ENCODE data around the gene TRIM68. TPM values are rescaled to one million over a fixed set of nuclear protein-coding genes. Genes with fewer than 3 reads are reported as not detected.

The TRIM68 gene
- total RNA-seq, 2 donors from 2014 or later, result 16.0 to 25.4 TPM

- TF ChIP-seq, protein P1, sequence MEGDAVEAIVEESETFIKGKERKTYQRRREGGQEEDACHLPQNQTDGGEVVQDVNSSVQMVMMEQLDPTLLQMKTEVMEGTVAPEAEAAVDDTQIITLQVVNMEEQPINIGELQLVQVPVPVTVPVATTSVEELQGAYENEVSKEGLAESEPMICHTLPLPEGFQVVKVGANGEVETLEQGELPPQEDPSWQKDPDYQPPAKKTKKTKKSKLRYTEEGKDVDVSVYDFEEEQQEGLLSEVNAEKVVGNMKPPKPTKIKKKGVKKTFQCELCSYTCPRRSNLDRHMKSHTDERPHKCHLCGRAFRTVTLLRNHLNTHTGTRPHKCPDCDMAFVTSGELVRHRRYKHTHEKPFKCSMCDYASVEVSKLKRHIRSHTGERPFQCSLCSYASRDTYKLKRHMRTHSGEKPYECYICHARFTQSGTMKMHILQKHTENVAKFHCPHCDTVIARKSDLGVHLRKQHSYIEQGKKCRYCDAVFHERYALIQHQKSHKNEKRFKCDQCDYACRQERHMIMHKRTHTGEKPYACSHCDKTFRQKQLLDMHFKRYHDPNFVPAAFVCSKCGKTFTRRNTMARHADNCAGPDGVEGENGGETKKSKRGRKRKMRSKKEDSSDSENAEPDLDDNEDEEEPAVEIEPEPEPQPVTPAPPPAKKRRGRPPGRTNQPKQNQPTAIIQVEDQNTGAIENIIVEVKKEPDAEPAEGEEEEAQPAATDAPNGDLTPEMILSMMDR (IDR thresholded peaks at IDR 0.05), result no peak
- H3K36me3 ChIP-seq, result no peaks in the 10 kb centered on the region
- H3K4me3 ChIP-seq, result no peak overlapping the region
- ATAC-seq (ENCODE audit: insufficient number of reproducible peaks, low FRiP score, low read depth) (no peak), DNase-seq (ENCODE audit: low spot score) (no peak)
- no peak overlapping the region for H3K27ac ChIP-seq
- H3K9me3 ChIP-seq, result no peaks in the 10 kb centered on the region
- no peaks in the 10 kb centered on the region for H3K27me3 ChIP-seq (replicated peaks; ENCODE audit: insufficient read depth)
- H3K4me1 ChIP-seq (ENCODE audit: control insufficient read depth in 1 of 2, low read depth in 2 of 2), result no peaks in the 10 kb centered on the region
Measured at GRCh38 chr11:4619514-4619913, 11.5 kb upstream of the TRIM68 start.

- TF ChIP-seq, protein P1 (IDR thresholded peaks at IDR 0.05), result no peak
- H3K4me3 ChIP-seq, result no peak overlapping the region
- no peak overlapping the region for H3K27ac ChIP-seq
- H3K9me3 ChIP-seq, result no peaks in the 10 kb centered on the region
- ATAC-seq (ENCODE audit: insufficient number of reproducible peaks, low FRiP score, low read depth) (no peak), DNase-seq (ENCODE audit: low spot score) (no peak)
- no peaks in the 10 kb centered on the region for H3K4me1 ChIP-seq (ENCODE audit: control insufficient read depth in 1 of 2, low read depth in 2 of 2)
- no peaks in the 10 kb centered on the region for H3K27me3 ChIP-seq (replicated peaks; ENCODE audit: insufficient read depth)
- no peaks in the 10 kb centered on the region for H3K36me3 ChIP-seq
Measured at GRCh38 chr11:4615856-4616444, 7.9 kb upstream of the TRIM68 start.

DNA sequence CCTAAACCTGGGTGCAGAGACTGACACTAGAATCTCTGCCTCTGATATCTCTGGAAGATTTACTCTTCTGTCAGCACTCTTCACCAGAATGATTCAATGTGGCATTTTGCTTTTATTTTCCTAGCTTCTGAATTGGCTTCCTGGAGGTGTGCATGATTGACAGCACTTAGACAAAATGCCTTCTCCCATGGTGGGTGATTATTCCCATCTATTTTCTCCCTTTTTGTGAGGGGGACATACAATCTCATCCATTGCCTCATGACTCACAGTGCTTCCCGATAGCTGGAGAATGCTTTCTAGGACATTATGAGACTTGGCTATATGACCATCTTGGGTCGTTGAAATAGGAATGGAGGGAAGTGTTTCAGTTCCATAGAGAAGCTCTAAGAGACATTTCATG is 4.0 kb upstream of the TRIM68 start:
- no peaks in the 10 kb centered on the region for H3K9me3 ChIP-seq
- no peak overlapping the region for H3K27ac ChIP-seq
- ATAC-seq (ENCODE audit: insufficient number of reproducible peaks, low FRiP score, low read depth) (no peak), DNase-seq (ENCODE audit: low spot score) (no peak)
- H3K36me3 ChIP-seq, result no peaks in the 10 kb centered on the region
- H3K4me3 ChIP-seq, result no peak overlapping the region
- TF ChIP-seq, protein P1 (IDR thresholded peaks at IDR 0.05), result no peak
- H3K4me1 ChIP-seq (ENCODE audit: control insufficient read depth in 1 of 2, low read depth in 2 of 2), result peaks cover 3 to 17% of the 10 kb centered on the region in 2 donors
- no peaks in the 10 kb centered on the region for H3K27me3 ChIP-seq (replicated peaks; ENCODE audit: insufficient read depth)

DNA sequence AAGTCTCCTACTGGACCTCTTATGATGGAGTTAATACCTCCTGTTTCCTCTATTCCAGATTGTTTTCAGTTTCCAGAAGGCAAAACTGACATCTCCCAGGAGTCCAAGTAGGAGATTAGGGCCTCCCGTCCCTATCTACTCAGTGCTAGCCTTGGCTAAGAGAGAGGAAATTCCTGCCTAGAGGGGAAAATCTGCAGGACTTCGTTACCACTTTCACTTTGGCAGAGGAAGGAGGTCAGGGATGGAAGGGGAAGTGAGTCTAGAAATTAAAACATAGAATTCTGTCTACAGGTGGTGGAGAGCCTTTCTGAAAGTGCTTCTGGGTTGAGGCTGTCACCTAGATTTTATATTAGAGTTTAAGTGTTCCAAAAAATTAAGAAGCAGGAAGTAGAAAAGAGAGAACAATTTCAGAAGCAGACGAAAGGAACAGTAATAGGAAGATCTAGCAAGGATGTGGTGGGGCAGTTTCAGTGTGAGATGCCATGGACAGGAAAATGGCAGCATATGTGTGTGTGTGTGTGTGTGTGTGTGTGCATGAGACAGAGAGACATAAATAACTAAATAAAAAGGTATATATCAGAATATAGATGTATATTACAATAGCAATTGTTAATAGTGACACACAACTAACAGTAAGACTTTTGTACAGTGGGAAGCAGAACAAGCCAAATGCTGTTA is 2.4 kb upstream of the TRIM68 start:
- peak overlapping the region; percentile 6 to 43 for H3K27ac ChIP-seq
- TF ChIP-seq, protein P1 (IDR thresholded peaks at IDR 0.05), result no peak
- DNase-seq (ENCODE audit: low spot score) (no peak), ATAC-seq (ENCODE audit: insufficient number of reproducible peaks, low FRiP score, low read depth) (no peak)
- peak overlapping the region; percentile 61 for H3K4me3 ChIP-seq
- H3K9me3 ChIP-seq, result no peaks in the 10 kb centered on the region
- H3K27me3 ChIP-seq (replicated peaks; ENCODE audit: insufficient read depth), result no peaks in the 10 kb centered on the region
- peaks cover 5 to 29% of the 10 kb centered on the region in 2 donors for H3K4me1 ChIP-seq (ENCODE audit: control insufficient read depth in 1 of 2, low read depth in 2 of 2)
- H3K36me3 ChIP-seq, result no peaks in the 10 kb centered on the region

- TF ChIP-seq, protein P1 (IDR thresholded peaks at IDR 0.05), result no peak
- peak overlapping the region; percentile 88 to 89 for H3K27ac ChIP-seq
- no peak for ATAC-seq (ENCODE audit: insufficient number of reproducible peaks, low FRiP score, low read depth)
Measured at GRCh38 chr11:4607096-4607495, 935 bp downstream of the TRIM68 start.

More at GRCh38 chr11:4607096-4607495, 935 bp downstream of the TRIM68 start:
- no peaks in the 10 kb centered on the region for H3K9me3 ChIP-seq
- H3K36me3 ChIP-seq, result no peaks in the 10 kb centered on the region
- DNase-seq (ENCODE audit: low spot score), result no peak
- peaks cover 5 to 29% of the 10 kb centered on the region in 2 donors for H3K4me1 ChIP-seq (ENCODE audit: control insufficient read depth in 1 of 2, low read depth in 2 of 2)
- peak overlapping the region; percentile 83 for H3K4me3 ChIP-seq
- no peaks in the 10 kb centered on the region for H3K27me3 ChIP-seq (replicated peaks; ENCODE audit: insufficient read depth)

All from thoracic aorta (tissue), 2 donors.